Measurements from ENCODE around the gene NAV2.

NAV2 gene

DNA sequence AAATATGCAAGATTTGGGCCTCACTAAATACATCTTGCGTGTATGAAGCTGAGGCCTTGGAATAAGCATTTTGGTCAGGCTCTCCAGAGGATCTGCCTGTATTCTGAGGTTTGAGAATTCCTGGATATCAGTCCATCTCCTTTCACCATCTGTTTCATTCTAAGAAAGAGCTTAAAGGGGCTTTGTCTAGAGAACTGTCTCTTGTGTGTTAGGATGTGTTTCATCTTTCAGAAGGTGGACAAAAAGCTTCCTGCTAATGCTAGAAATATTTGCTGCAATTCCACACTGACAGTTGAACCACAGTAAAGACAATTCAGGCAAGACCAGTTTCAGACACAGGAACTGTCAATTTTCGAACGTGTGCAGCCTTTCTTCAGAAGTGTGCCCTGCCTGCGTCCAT is 262.2 kb downstream of the NAV2 start:
- DNase-seq (ENCODE audit: low read depth): no peak

GRCh38 chr11:19975414-19975990 is 262.9 kb downstream of the NAV2 start:
- DNase-seq (ENCODE audit: low read depth): no peak

DNA sequence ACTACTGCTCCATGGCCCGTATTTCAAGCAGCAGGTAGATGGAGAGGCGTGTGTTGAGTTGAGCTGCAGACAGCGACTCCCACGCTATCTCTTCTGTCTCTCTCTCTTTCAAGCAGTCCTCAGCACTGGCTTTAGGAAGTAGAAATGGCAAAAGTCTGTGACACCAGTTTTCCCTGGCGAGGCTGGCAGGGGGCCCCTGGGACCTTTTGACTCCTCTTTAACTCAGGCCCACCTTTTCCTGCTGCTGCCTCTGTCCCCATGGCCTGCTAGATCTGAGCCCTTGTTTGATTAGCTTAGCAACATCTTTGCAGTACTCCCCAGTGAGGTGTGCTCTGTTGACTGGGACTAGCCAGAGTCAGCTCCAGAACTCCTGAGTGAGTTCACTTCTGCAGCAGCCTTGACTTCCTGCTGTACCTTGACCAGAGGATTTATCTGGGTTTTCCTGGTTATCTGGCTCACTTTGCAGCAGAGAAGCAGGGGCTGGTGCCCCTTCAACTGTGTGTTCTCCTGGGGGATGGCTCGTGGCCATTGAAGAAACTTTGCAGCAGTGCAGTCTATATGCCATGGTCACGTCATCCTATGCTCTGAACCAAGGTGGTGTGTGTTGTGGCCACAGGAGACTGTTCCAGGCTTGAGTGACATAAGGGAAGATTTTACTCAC is 263.8 kb downstream of the NAV2 start:
- no peak for DNase-seq (ENCODE audit: low read depth)

- DNase-seq (ENCODE audit: low read depth): no peak
These were observed 265.3 kb downstream of the NAV2 start for GRCh38 chr11:19977941-19978340.

- no peak for DNase-seq (ENCODE audit: low read depth)
These were observed 266.3 kb downstream of the NAV2 start for GRCh38 chr11:19978668-19979518.

- DNase-seq (ENCODE audit: low read depth): no peak
These were observed 266.8 kb downstream of the NAV2 start for GRCh38 chr11:19979519-19979845.

DNA sequence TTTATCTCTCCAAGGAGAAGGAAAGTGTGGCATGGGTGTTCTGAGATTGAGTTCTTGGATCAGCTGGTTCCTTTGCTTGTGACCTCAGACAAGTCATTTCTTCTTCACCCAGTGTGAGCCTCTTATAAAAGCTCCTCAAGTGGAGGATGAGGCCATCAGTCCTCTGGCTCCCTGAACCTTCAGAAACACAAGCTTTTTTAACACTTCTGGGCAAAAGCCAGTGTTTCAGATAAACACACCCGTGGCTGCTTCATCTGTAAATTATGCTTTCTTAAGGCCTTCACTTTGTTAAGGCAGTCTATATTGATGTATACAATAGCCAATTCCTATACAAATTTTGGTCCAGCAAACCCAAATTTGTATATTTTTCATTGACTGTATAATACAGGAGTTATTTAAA is 267.8 kb downstream of the NAV2 start:
- DNase-seq (ENCODE audit: low read depth): no peak

DNA sequence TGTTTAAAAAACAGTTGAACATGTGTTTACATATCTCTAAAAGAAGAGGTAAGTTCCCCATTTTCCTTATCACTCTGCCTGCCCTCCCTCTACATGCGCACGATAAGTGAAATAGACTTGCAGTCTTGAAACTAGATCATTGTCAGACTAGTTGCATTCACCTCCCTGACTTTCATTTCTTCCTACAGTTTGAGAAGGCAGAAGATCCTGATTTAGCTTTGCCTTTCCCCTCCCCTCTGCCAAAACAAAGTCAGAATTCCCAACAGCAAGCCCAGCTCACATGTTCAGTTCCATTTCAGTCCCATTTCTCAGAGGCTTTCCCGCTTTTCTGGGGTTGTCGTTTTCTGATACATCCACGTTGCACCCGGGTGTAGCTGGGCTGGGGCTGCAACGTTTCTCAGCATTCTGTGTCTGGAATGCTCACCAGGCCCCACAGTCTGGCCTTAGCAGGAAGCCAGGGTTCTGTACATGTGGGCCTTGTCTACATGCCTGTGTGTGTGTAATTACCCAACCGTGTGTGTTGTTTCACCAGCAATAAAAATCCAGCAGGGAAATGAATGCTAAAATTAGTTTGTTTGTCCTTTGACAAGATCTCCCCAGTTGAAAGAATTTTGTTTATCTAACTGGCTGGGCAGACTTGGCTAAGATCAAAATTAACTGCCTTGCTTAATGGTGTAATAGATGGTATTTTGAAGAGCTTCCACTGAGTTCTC is 268.5 kb downstream of the NAV2 start:
- no peak for DNase-seq (ENCODE audit: low read depth)

GRCh38 chr11:19982774-19983495 is 270.3 kb downstream of the NAV2 start:
- no peak for DNase-seq (ENCODE audit: low read depth)

DNA sequence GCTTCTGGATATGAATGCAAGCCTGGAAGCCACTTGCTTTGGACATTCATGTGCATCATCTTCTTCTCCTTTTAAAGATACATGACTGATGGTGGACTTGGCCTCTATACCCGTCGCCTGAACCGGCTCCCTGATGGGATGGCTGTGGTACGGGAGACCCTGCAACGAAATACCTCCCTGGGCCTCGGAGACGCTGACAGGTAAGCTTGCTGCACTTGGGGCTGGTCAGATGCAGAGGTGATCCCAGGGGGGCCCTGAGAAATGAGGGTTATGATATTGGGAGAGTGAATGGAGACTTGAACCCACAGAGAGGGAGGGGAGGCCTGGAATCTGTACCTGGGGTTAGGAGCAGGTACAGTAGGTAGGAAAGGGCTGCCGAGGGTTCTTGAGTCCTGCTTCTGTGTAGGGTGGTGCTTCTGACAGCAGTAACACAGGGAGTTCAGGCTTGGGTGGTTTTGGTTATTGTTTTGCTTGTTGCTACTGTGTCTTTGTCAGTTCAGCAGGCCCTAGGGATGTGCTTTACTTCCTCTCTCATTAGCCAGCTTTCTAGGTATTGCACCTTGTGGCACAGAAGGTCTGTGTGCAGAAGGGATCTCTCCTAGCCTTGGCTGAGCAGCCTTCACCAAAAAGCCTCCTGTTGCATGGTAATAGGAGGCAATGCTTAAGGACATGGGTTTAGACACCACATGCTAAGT is 271.6 kb downstream of the NAV2 start:
- no peak for DNase-seq (ENCODE audit: low read depth)

DNA sequence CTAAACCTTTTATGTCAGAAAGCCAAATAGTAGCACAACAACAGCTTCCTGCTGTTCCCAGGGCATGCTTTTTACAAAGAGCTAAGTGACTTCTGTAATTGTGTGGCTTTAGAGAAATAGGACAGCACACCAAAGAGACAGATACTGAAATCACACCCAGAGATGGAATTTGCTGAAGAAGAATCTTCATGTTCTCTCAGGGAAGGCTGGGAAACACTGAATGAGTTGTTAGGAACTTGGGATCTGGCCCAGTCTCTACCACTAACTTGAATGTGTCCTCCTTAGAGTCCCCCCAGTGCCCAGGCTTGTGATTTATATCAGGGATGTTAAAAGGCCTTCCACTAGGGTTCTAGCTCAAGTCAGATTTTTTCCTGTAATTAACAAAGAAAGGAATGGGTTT is 272.5 kb downstream of the NAV2 start:
- DNase-seq (ENCODE audit: low read depth): no peak

- DNase-seq (ENCODE audit: low read depth): peak; percentile 34
These were observed 274.7 kb downstream of the NAV2 start for GRCh38 chr11:19987331-19987801.

- no peak for DNase-seq (ENCODE audit: low read depth)
These were observed 276.0 kb downstream of the NAV2 start for GRCh38 chr11:19988598-19988997.

DNA sequence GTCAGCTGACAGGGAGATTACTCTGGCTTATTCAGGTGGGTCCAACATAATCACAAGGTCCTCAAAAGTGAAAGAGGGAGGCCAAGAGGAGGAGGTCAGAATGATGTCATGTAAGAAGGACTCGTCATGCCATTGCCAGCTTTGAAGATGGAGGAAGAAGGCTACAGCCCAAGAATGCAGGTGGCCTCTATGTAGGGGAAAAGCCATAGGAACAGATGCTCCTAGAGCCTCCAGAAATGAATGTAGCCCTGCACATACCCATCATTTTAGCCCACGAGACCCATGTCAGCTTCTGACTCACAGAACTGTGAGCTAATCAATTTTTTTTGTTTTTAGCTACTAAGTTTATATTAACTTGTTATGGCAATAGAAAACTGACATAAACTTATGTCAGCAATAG is 276.6 kb downstream of the NAV2 start:
- DNase-seq (ENCODE audit: low read depth): no peak

DNA sequence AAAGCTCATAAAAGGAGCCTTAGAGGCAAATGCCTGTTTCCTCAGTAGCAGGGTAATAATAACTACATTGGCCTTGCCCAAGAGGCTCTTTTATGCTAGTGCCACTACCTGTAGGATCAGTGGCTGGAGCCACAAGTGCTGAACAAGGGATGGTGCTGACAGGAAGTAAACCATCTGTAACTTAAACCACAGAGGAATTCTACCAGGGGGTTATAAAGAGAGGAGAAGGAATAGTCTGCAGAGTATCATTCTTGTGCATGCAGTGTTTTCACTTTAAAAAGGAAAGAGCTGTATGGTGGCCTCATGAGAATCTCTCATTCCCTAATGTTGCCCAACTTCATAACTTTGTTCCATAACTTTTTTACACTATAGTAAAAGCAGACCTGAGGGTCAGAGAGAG is 279.5 kb downstream of the NAV2 start:
- no peak for DNase-seq (ENCODE audit: low read depth)

DNA sequence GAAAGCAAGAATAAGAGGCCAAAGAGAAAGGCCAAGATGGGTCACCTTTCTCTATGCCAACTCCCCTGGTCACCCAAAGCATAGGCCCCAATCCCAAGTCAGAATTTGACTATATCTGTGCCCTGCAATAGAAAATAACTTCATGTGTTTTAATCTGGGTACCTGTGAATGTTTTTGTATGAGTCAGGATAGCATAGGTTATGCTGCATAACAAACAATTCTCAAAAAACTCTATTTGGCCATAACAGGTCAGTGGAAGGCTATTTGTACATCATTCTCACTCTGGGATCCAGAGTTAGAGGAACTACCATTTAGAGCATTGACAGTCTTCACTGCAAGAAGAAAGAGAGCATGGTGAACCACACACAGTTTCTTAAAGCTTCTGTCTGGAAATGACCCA is 280.4 kb downstream of the NAV2 start:
- DNase-seq (ENCODE audit: low read depth): no peak

DNA sequence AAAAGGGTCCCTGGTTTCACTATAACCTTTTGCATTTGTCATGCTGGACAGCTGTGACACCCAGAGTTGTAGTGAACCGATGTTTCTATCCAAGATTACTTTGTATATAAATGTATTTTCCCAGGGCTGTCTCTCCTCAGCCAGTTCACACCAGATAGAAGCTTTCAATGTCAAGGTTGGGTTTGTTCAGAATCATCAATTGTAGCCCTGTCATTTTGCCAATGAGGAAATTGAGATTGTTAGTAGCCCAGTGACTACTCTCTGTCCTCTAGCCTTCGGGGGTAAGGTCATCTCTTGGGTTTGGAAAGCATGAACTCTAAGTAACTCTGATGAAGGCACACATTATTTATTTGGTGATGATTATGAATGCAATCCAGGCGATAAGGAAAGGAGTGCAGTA is 282.0 kb downstream of the NAV2 start:
- DNase-seq (ENCODE audit: low read depth): no peak

GRCh38 chr11:19995145-19995544 is 282.5 kb downstream of the NAV2 start:
- no peak for DNase-seq (ENCODE audit: low read depth)

GRCh38 chr11:19996571-19996970 is 283.9 kb downstream of the NAV2 start:
- no peak for DNase-seq (ENCODE audit: low read depth)

GRCh38 chr11:20000022-20000350 is 287.3 kb downstream of the NAV2 start:
- DNase-seq (ENCODE audit: low read depth): no peak

DNA sequence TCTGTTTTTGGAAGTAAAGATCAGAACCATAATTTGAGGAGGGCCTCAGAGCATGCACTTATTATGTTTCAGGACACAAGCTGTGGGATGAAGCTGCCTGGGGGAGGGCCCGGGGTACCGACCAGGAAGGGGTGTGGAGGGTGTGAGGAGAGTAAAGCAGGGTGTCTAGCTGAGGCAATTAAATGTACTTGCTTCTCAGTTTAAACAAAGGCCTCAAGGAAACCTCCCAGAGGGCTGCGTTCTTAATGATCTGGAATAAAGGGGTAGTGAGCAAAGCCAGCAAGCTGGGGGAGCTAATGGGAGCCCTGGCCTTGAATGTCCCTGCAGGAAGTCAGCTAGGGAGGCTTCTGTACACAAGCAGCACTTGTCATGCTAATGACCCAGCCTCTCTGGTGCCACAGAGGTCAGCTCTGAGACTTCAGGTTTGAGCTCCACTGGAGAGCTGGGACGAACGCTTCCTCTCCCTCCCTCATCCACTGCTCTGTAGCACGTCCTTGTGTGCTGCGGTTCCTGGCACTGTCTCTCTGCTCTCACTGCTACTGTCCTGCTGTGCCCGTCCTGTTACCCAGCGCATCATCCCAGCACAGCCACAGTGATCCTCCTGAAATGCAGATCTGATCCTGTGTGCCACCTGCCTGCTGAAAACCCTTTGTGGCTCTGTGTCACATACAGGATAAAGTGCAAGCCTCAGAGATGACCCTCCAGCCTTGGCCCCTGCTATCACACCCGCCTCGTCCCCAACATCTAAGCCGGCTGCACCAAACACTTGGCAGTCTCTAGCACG is 287.9 kb downstream of the NAV2 start:
- DNase-seq (ENCODE audit: low read depth): no peak

All from CMK (cell line).